Measurements from ENCODE around the gene MMP15. TPM values are rescaled to one million over a fixed set of nuclear protein-coding genes. Genes with fewer than 3 reads are reported as not detected.
"Not testable (repeated sequence)": the region's sequence is repeated elsewhere in the genome, so short reads cannot be mapped to it uniquely, and the experiment has no call there.

MMP15 gene
- 58.2 and 60.7 TPM in 2 replicates for total RNA-seq (2014; rRNA removed; shearing (Covaris generic))

- DNase-seq, result peak; percentile 97
- Histone ChIP-seq H3K4me3 (ENCODE audit: insufficient read depth, low read depth, low read length) (peak within 1 kb of the TSS; percentile 93), H3K36me3 (replicated peaks; ENCODE audit: control insufficient read depth, insufficient read depth, low read length) (no peaks in the 10 kb centered on the region), H3K27me3 (ENCODE audit: control insufficient read depth, insufficient read depth, low read length) (peaks cover 5% of the 10 kb centered on the region)
Measured at GRCh38 chr16:58025351-58026138, at the start of gene MMP15. TSS of gene MMP15 (plus strand) at chr16:58025754. CDS start at chr16:58026351, 597 bp downstream.

- DNase-seq, result no peak
- Histone ChIP-seq H3K4me3 (ENCODE audit: insufficient read depth, low read depth, low read length) (no peak overlapping the region), H3K27me3 (ENCODE audit: control insufficient read depth, insufficient read depth, low read length) (no peaks in the 10 kb centered on the region)
Measured at GRCh38 chr16:57976331-57976796, 49.2 kb upstream of the MMP15 start.

GRCh38 chr16:57977418-57978069 is 48.0 kb upstream of the MMP15 start:
- peak; percentile 81 for DNase-seq
- H3K27me3 ChIP-seq (ENCODE audit: control insufficient read depth, insufficient read depth, low read length), result no peaks in the 10 kb centered on the region

More at GRCh38 chr16:57976331-57976796, 49.2 kb upstream of the MMP15 start:
- no peaks in the 10 kb centered on the region for H3K36me3 ChIP-seq (replicated peaks; ENCODE audit: control insufficient read depth, insufficient read depth, low read length)

GRCh38 chr16:57978070-57978465 is 47.5 kb upstream of the MMP15 start:
- not testable (repeated sequence) for DNase-seq; H3K36me3 ChIP-seq (replicated peaks; ENCODE audit: control insufficient read depth, insufficient read depth, low read length); H3K4me3 ChIP-seq (ENCODE audit: insufficient read depth, low read depth, low read length); H3K27me3 ChIP-seq (ENCODE audit: control insufficient read depth, insufficient read depth, low read length)

More at GRCh38 chr16:57977418-57978069, 48.0 kb upstream of the MMP15 start:
- Histone ChIP-seq H3K36me3 (replicated peaks; ENCODE audit: control insufficient read depth, insufficient read depth, low read length) (no peaks in the 10 kb centered on the region), H3K4me3 (ENCODE audit: insufficient read depth, low read depth, low read length) (no peak overlapping the region)

GRCh38 chr16:57979006-57979585 is 46.5 kb upstream of the MMP15 start:
- H3K27me3 ChIP-seq (ENCODE audit: control insufficient read depth, insufficient read depth, low read length), result peaks cover 3% of the 10 kb centered on the region
- H3K36me3 ChIP-seq (replicated peaks; ENCODE audit: control insufficient read depth, insufficient read depth, low read length), result no peaks in the 10 kb centered on the region
- H3K4me3 ChIP-seq (ENCODE audit: insufficient read depth, low read depth, low read length), result no peak overlapping the region
- no peak for DNase-seq

- no peak overlapping the region for H3K4me3 ChIP-seq (ENCODE audit: insufficient read depth, low read depth, low read length)
- H3K27me3 ChIP-seq (ENCODE audit: control insufficient read depth, insufficient read depth, low read length), result peaks cover 24% of the 10 kb centered on the region
- no peaks in the 10 kb centered on the region for H3K36me3 ChIP-seq (replicated peaks; ENCODE audit: control insufficient read depth, insufficient read depth, low read length)
- DNase-seq, result no peak
Measured at GRCh38 chr16:57981636-57982035, 43.9 kb upstream of the MMP15 start.

- peaks cover 28% of the 10 kb centered on the region for H3K27me3 ChIP-seq (ENCODE audit: control insufficient read depth, insufficient read depth, low read length)
Measured at GRCh38 chr16:57982385-57982784, 43.2 kb upstream of the MMP15 start.

GRCh38 chr16:57984443-57985203 is 40.9 kb upstream of the MMP15 start:
- Histone ChIP-seq H3K27me3 (ENCODE audit: control insufficient read depth, insufficient read depth, low read length) (peaks cover 28% of the 10 kb centered on the region), H3K36me3 (replicated peaks; ENCODE audit: control insufficient read depth, insufficient read depth, low read length) (no peaks in the 10 kb centered on the region), H3K4me3 (ENCODE audit: insufficient read depth, low read depth, low read length) (peak overlapping the region; percentile 74)
- DNase-seq, result peak; percentile 100

More at GRCh38 chr16:57982385-57982784, 43.2 kb upstream of the MMP15 start:
- DNase-seq, result no peak
- Histone ChIP-seq H3K4me3 (ENCODE audit: insufficient read depth, low read depth, low read length) (no peak overlapping the region), H3K36me3 (replicated peaks; ENCODE audit: control insufficient read depth, insufficient read depth, low read length) (no peaks in the 10 kb centered on the region)

GRCh38 chr16:57985204-57986181 is 40.1 kb upstream of the MMP15 start:
- peak; percentile 82 for DNase-seq
- Histone ChIP-seq H3K36me3 (replicated peaks; ENCODE audit: control insufficient read depth, insufficient read depth, low read length) (no peaks in the 10 kb centered on the region), H3K4me3 (ENCODE audit: insufficient read depth, low read depth, low read length) (peak overlapping the region; percentile 74), H3K27me3 (ENCODE audit: control insufficient read depth, insufficient read depth, low read length) (peaks cover 28% of the 10 kb centered on the region)

GRCh38 chr16:57986196-57986595 is 39.4 kb upstream of the MMP15 start:
- H3K27me3 ChIP-seq (ENCODE audit: control insufficient read depth, insufficient read depth, low read length), result peaks cover 28% of the 10 kb centered on the region
- no peak overlapping the region; the same call in 1 of the 2 replicates for H3K4me3 ChIP-seq (ENCODE audit: insufficient read depth, low read depth, low read length)
- no peak for DNase-seq
- H3K36me3 ChIP-seq (replicated peaks; ENCODE audit: control insufficient read depth, insufficient read depth, low read length), result no peaks in the 10 kb centered on the region

GRCh38 chr16:57987441-57988177 is 37.9 kb upstream of the MMP15 start:
- H3K4me3 ChIP-seq (ENCODE audit: insufficient read depth, low read depth, low read length), result no peak overlapping the region
- peaks cover 28% of the 10 kb centered on the region for H3K27me3 ChIP-seq (ENCODE audit: control insufficient read depth, insufficient read depth, low read length)
- H3K36me3 ChIP-seq (replicated peaks; ENCODE audit: control insufficient read depth, insufficient read depth, low read length), result no peaks in the 10 kb centered on the region
- peak; percentile 25 for DNase-seq

- peak; percentile 38 for DNase-seq
- peaks cover 26% of the 10 kb centered on the region for H3K27me3 ChIP-seq (ENCODE audit: control insufficient read depth, insufficient read depth, low read length)
- H3K4me3 ChIP-seq (ENCODE audit: insufficient read depth, low read depth, low read length), result no peak overlapping the region
- H3K36me3 ChIP-seq (replicated peaks; ENCODE audit: control insufficient read depth, insufficient read depth, low read length), result no peaks in the 10 kb centered on the region
Measured at GRCh38 chr16:57988929-57989328, 36.6 kb upstream of the MMP15 start.
